ENCODE measurements around the gene VPS72.

DNA sequence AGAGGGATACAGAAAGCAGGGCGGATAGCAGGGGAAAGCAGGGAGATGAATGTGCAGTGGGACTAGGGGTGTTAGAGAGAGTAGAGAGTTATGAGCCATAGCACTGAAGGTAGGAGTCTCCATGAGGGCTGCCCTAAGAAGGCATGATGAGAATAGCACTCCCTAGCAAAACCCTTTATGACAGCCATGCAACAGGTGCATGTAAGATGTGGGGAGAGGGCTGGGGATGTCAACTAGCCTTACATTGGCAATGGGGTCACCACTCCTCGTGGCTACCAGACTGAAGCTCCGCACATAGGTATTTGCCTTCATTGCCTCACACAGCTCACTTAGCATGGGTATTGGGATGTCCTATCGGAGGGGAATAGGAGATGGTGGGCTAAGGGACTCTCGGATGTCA is 18.8 kb downstream of the VPS72 start:
- TF ChIP-seq BACH2 (CRISPR knock-in tag; IDR thresholded peaks at IDR 0.05; ENCODE audit: borderline replicate concordance) = no peak
- no peak for TF ChIP-seq TCF4 (CRISPR knock-in tag; IDR thresholded peaks at IDR 0.05; ENCODE audit: borderline replicate concordance)
- TF ChIP-seq, protein P1, sequence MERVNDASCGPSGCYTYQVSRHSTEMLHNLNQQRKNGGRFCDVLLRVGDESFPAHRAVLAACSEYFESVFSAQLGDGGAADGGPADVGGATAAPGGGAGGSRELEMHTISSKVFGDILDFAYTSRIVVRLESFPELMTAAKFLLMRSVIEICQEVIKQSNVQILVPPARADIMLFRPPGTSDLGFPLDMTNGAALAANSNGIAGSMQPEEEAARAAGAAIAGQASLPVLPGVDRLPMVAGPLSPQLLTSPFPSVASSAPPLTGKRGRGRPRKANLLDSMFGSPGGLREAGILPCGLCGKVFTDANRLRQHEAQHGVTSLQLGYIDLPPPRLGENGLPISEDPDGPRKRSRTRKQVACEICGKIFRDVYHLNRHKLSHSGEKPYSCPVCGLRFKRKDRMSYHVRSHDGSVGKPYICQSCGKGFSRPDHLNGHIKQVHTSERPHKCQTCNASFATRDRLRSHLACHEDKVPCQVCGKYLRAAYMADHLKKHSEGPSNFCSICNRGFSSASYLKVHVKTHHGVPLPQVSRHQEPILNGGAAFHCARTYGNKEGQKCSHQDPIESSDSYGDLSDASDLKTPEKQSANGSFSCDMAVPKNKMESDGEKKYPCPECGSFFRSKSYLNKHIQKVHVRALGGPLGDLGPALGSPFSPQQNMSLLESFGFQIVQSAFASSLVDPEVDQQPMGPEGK (CRISPR knock-in tag; IDR thresholded peaks at IDR 0.05; ENCODE audit: borderline replicate concordance) = no peak
